CD4-positive, alpha-beta T cell (primary cell): ENCODE results near the gene CD34. TPM values are rescaled to one million over a fixed set of nuclear protein-coding genes. Genes with fewer than 3 reads are reported as not detected.

ENCODE experiments used
- ATAC-seq: fragments of 200-7000 bp; cut with Tn5 transposase; one replicate; pipeline ENCODE4 v1.10.0; 2022; ENCODE audit warnings: mild to moderate bottlenecking; ENCODE audit not compliant: poor library complexity
- CTCF ChIA-PET: fragments of 350-600 bp; sonication (Branson Sonifier 250); formaldehyde crosslinking; loops from one replicate; lab custom pipeline; 2021; ENCODE audit warnings: antibody characterized with exemption, inconsistent platforms; lab: Charles Lee
- POLR2A ChIA-PET: fragments of 350-600 bp; sonication (Branson Sonifier 250); formaldehyde crosslinking; loops from one replicate; lab custom pipeline; 2021; ENCODE audit warnings: antibody characterized with exemption, inconsistent platforms; lab: Charles Lee
- DNase-seq, 14 experiments: peaks; one replicate each; pipeline ENCODE4 v3.0.0-alpha.2; 2013 to 2020; ENCODE audit warnings: mixed read lengths in 2 of 14
- H3K27ac ChIP-seq, 2 donors: one replicate each; pipeline versions ENCODE4 v1.5.1 to v1.7.0; 2013; ENCODE audit warnings: low read length in 2 of 2, low read depth in 1 of 2, mild to moderate bottlenecking in 1 of 2
- H3K27me3 ChIP-seq, 2 experiments: 1 replicate in 1 of 2; 2 replicates in 1 of 2; pipeline versions ENCODE4 v1.6.1 to v1.7.0; 2013; ENCODE audit warnings: low read length in 2 of 2, control low read depth in 1 of 2, mild to moderate bottlenecking in 1 of 2, moderate library complexity in 1 of 2; ENCODE audit not compliant: insufficient read depth in 2 of 2, control insufficient read depth in 1 of 2
- H3K36me3 ChIP-seq: one replicate; pipeline ENCODE4 v1.6.1; 2013; ENCODE audit warnings: low read length, control low read depth; ENCODE audit not compliant: insufficient read depth
- H3K4me1 ChIP-seq: one replicate; pipeline ENCODE4 v1.6.1; 2013; ENCODE audit warnings: low read length, control low read depth; ENCODE audit not compliant: insufficient read depth
- H3K4me3 ChIP-seq: one replicate; pipeline ENCODE4 v1.5.1; 2013; ENCODE audit warnings: mild to moderate bottlenecking, low read length, moderate library complexity
- H3K9me3 ChIP-seq, 2 experiments: 1 replicate in 1 of 2; 2 replicates in 1 of 2; pipeline versions ENCODE4 v1.6.1 to v1.7.0; 2013; ENCODE audit warnings: low read length in 2 of 2, mild to moderate bottlenecking in 2 of 2, control low read depth in 1 of 2, moderate library complexity in 1 of 2; ENCODE audit not compliant: control insufficient read depth in 1 of 2, insufficient read depth in 1 of 2
- H3K27ac Mint-ChIP-seq: one replicate; pipeline ENCODE4 v1.8.0; 2020; ENCODE audit warnings: mixed read lengths
- H3K27me3 Mint-ChIP-seq: one replicate; pipeline ENCODE4 v1.8.0; 2021; ENCODE audit warnings: mixed read lengths
- H3K36me3 Mint-ChIP-seq: one replicate; pipeline ENCODE4 v1.8.0; 2021; ENCODE audit warnings: low read depth, mixed read lengths
- H3K4me1 Mint-ChIP-seq: one replicate; pipeline ENCODE4 v1.8.0; 2021; ENCODE audit warnings: low read depth, mixed read lengths
- H3K4me3 Mint-ChIP-seq: one replicate; pipeline ENCODE4 v1.8.0; 2020; ENCODE audit warnings: mild to moderate bottlenecking, mixed read lengths
- H3K9me3 Mint-ChIP-seq: one replicate; pipeline ENCODE4 v1.8.0; 2020; ENCODE audit warnings: mixed read lengths
- intact Hi-C, 2 experiments: fragments of 100-400 bp; cut with DNase I in 1 of 2; cut with micrococcal nuclease in 1 of 2; formaldehyde crosslinking; loops; one replicate each; pipeline versions ENCODE4 v1.15.1 to v1.9.0; 2023 to 2025; cut with DNase I, micrococcal nuclease
- total RNA-seq, 174 experiments: library from RNA in 2 of 174; stranded (reverse) in 2 of 174; gene quantifications; one replicate each; pipeline ENCODE4 v1.2.3 and lab custom pipeline; 2021 to 2026
- TF ChIP-seq, protein P1 (sequence below): fragments of 200-600 bp; IDR thresholded peaks from one replicate; pipeline ENCODE4 v1.8.0; 2022; ENCODE audit warnings: antibody characterized with exemption, mild to moderate bottlenecking

The CD34 gene
- total RNA-seq, 2 experiments from 2014 or later: not detected

DNA sequence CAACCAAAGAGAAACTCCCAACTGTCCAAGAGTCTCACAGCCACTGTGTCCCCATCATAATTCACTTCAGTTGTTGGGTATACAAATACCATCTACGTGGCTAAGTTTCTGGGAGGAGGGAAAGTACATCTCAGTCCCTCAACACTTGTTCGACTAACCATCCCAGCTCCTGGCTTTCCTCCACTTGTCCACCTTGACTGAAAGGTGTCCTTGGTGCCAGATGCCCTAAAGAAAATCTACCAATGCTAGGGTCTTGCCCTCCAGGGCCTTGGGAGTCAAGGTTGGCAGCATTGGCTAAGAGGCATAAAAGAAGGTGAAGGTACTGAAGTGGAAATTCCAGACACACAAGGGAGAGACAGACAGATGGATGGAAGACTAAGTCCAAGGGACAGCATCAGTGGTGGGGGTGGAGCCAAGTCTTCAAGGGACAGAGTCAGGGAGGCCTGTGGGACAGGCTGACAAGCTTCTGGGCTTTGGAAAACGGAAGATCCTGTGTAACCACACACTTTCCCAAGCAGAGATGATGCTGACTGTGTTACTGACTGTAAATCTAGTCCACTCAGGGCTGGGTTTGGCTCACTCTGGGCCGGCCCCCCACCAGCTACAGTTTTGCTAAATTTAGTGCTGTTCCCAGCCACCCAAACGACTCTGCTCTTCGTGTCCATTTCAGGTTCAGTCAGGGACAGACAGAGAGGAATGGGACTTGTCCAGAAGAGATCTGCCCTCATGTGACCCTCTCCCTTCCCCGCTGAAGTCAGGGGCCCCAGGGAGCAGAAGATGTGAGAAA is 60.1 kb downstream of the CD34 start:
- H3K36me3 ChIP-seq: peaks cover 40% of the 10 kb centered on the region
- no peak for DNase-seq
- Mint-ChIP-seq H3K4me1 (peaks cover 94% of the 10 kb centered on the region), H3K27me3 (no peaks in the 10 kb centered on the region), H3K27ac (peak overlapping the region; percentile 61), H3K9me3 (no peaks in the 10 kb centered on the region), H3K36me3 (peaks cover 77% of the 10 kb centered on the region), H3K4me3 (peak overlapping the region; percentile 34)
- POLR2A ChIA-PET: interaction anchor here (3.8 kb wide), 1 partner anchor 28 kb away, joined by 15 read pairs; no protein-coding TSS in a partner anchor
- H3K4me3 ChIP-seq: no peak overlapping the region
- H3K27ac ChIP-seq: no peak overlapping the region
- intact Hi-C loops: no loop called here
- H3K9me3 ChIP-seq: no peaks in the 10 kb centered on the region
- peaks cover 81% of the 10 kb centered on the region for H3K4me1 ChIP-seq
- TF ChIP-seq, protein P1, sequence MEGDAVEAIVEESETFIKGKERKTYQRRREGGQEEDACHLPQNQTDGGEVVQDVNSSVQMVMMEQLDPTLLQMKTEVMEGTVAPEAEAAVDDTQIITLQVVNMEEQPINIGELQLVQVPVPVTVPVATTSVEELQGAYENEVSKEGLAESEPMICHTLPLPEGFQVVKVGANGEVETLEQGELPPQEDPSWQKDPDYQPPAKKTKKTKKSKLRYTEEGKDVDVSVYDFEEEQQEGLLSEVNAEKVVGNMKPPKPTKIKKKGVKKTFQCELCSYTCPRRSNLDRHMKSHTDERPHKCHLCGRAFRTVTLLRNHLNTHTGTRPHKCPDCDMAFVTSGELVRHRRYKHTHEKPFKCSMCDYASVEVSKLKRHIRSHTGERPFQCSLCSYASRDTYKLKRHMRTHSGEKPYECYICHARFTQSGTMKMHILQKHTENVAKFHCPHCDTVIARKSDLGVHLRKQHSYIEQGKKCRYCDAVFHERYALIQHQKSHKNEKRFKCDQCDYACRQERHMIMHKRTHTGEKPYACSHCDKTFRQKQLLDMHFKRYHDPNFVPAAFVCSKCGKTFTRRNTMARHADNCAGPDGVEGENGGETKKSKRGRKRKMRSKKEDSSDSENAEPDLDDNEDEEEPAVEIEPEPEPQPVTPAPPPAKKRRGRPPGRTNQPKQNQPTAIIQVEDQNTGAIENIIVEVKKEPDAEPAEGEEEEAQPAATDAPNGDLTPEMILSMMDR: no peak
- H3K27me3 ChIP-seq: no peaks in the 10 kb centered on the region
- CTCF ChIA-PET: interaction anchor here (3.9 kb wide), 1 partner anchor 18 kb away, joined by 21 read pairs; no protein-coding TSS in a partner anchor
- no peak for ATAC-seq

DNA sequence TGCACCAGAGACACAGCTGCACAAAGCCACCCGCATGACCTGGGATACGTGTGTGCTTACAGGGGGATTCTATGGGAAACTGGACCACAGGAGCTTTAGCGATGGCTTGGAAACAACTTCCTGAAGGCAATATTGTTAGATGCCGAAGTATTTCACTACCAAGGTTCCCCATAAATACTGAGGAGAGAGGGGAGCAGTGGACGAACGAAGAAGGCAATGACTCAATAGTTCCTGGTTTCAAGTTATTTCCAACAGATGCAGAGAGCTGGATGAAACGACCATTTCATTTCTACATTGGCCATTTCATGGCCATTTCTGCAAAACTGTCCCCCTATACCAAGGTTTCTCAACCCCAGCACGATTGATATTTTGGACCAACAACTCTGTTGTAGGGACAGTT is 61.3 kb downstream of the CD34 start:
- H3K27ac Mint-ChIP-seq: peak overlapping the region; percentile 61
- Histone ChIP-seq H3K36me3 (peaks cover 39% of the 10 kb centered on the region), H3K4me3 (no peak overlapping the region), H3K9me3 (no peaks in the 10 kb centered on the region), H3K27me3 (no peaks in the 10 kb centered on the region), H3K27ac (no peak overlapping the region), H3K4me1 (peaks cover 81% of the 10 kb centered on the region)
- intact Hi-C loops: loop anchor here in 1 of 2 experiments (2.0 kb wide), 1 partner anchor 17 kb away; no protein-coding TSS in a partner anchor
- H3K4me3 Mint-ChIP-seq: peak overlapping the region; percentile 50
- TF ChIP-seq, protein P1: no peak
- peaks cover 73% of the 10 kb centered on the region for H3K36me3 Mint-ChIP-seq
- POLR2A ChIA-PET: interaction anchor here (1.4 to 3.8 kb wide), 2 partner anchors 11 to 27 kb away, joined by 4 to 15 read pairs; no protein-coding TSS in a partner anchor
- ATAC-seq: no peak
- no peaks in the 10 kb centered on the region for H3K9me3 Mint-ChIP-seq
- H3K27me3 Mint-ChIP-seq: no peaks in the 10 kb centered on the region
- peaks cover 95% of the 10 kb centered on the region for H3K4me1 Mint-ChIP-seq
- no peak for DNase-seq
- CTCF ChIA-PET: interaction anchor here (1.5 to 3.9 kb wide), 2 partner anchors 20 to 26 kb away, joined by 3 to 21 read pairs; no protein-coding TSS in a partner anchor

DNA sequence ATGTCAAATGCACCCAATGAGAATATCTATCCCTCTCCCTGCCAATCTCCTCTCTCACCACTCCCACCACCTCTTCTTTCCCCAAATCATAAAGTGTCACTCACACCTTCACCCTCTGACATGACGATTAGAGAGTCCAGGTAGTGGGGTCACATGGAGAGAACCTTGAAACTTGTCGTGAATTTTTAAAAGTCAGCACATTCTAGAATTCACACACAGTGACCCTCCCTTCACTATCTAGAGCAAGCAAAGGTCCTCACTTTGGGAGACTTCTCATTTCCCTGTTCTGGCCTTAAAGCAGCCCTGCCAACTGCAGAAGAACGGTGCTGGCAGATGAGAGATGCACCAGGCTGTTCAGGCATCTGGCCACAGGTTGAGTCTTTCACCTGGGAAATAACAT is 61.9 kb downstream of the CD34 start:
- H3K4me3 ChIP-seq: no peak overlapping the region
- Mint-ChIP-seq H3K4me3 (peak overlapping the region; percentile 50), H3K27ac (peak overlapping the region; percentile 61), H3K4me1 (peaks cover 96% of the 10 kb centered on the region), H3K36me3 (peaks cover 73% of the 10 kb centered on the region), H3K9me3 (no peaks in the 10 kb centered on the region), H3K27me3 (no peaks in the 10 kb centered on the region)
- H3K4me1 ChIP-seq: peaks cover 76% of the 10 kb centered on the region
- H3K36me3 ChIP-seq: peaks cover 42% of the 10 kb centered on the region
- TF ChIP-seq, protein P1: no peak
- intact Hi-C loops: loop anchor here in 1 of 2 experiments (2.0 kb wide), 1 partner anchor 16 kb away; no protein-coding TSS in a partner anchor
- H3K9me3 ChIP-seq: no peaks in the 10 kb centered on the region
- DNase-seq (no peak), ATAC-seq (no peak)
- POLR2A ChIA-PET: interaction anchor here (1.4 to 3.8 kb wide), 2 partner anchors 12 to 26 kb away, joined by 4 to 15 read pairs; no protein-coding TSS in a partner anchor
- H3K27ac ChIP-seq: no peak overlapping the region
- no peaks in the 10 kb centered on the region for H3K27me3 ChIP-seq
- CTCF ChIA-PET: interaction anchor here (1.5 to 3.9 kb wide), 2 partner anchors 20 to 26 kb away, joined by 3 to 21 read pairs; no protein-coding TSS in a partner anchor
